ENCODE results near the gene NAT14. TPM values are rescaled to one million over a fixed set of nuclear protein-coding genes. Genes with fewer than 3 reads are reported as not detected.
"Not testable (repeated sequence)": the region's sequence is repeated elsewhere in the genome, so short reads cannot be mapped to it uniquely, and the experiment has no call there.

Gene NAT14
- total RNA-seq, 4 donors from 2014 or later: 2.5 to 5.3 (median 4.1) TPM

DNA sequence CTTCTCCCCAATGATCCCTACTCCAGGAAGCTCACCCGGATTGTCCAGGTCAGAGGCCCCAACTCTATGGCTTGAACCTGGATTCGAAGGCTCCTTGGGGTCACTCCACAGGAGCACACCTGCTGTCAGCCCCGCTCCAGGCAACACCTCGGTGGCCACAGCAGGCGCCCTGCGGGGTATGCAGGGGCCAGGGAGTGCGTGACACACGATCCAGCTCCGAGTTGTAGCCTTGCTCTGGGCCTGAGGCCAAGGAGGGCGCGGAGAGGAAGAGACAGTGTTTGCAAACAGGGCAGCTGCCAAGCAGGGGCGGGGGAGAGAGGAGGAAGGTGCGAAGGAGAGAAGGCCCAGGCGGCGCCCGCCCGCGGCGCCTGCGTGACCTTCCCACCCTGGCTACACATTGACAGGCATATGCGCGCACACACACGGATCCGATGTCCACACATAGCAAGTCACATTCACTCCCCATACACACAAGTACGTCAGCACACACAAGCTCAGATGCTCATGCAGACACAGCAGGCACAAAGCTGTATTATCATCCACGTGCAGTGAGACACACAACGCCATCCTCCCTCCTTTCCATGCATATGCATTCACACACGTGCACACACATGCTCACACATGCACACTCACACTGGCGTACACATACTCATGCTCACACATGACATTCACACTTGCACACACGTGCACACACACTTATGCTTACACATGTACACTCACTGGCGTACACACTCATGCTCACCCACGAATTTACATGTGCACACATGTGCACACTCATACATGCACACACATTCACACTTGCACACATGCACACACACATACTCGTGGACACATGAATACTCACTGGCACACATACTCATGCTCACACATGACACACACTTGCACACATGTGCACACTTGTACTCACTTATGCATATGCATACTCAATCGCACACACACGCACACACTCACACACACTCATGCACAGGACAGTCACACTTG is 41.5 kb downstream of the NAT14 start:
- no peak for DNase-seq (ENCODE audit: low spot score in 2 of 2)
- 22 to 31% methylated on average over 35 of the region's 35 CpGs for WGBS, 2 donors

DNA sequence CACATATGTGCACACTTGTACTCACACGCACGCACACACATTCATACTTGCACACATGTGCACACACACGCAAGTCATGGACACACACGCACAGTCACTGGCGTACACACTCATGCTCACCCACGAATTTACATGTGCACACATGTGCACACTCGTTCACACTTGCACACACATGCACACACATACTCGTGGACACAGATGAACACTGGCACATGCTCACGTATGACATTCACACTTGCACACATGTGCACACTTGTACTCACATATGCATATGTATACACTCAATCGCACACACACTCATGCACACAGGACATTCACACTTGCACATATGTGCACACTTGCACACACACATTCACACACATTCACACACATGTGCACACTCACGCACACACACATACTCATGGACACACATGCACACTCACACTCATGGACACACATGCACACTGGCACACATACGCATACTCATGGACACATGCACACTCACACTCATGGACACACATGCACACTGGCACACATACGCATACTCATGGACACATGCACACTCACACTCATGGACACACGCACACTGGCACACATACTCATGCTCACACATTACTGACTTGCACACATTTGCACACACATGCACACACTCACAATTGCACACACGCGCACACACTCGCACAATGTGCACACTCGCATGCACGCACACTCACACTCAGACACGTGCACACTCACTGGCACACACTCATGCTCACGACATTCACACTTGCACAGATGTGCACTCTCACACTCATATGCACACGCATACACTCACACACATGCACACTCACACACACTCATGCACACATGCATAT is 42.4 kb downstream of the NAT14 start:
- TF ChIP-seq POLR2A (IDR thresholded peaks at IDR 0.05): no peak
- TF ChIP-seq, protein P1, sequence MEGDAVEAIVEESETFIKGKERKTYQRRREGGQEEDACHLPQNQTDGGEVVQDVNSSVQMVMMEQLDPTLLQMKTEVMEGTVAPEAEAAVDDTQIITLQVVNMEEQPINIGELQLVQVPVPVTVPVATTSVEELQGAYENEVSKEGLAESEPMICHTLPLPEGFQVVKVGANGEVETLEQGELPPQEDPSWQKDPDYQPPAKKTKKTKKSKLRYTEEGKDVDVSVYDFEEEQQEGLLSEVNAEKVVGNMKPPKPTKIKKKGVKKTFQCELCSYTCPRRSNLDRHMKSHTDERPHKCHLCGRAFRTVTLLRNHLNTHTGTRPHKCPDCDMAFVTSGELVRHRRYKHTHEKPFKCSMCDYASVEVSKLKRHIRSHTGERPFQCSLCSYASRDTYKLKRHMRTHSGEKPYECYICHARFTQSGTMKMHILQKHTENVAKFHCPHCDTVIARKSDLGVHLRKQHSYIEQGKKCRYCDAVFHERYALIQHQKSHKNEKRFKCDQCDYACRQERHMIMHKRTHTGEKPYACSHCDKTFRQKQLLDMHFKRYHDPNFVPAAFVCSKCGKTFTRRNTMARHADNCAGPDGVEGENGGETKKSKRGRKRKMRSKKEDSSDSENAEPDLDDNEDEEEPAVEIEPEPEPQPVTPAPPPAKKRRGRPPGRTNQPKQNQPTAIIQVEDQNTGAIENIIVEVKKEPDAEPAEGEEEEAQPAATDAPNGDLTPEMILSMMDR (IDR thresholded peaks at IDR 0.05): no peak
- intact Hi-C loops (cut with DNase I; ENCODE audit: low total_unique reads): no loop called here
- 79 to 80% methylated on average over 22 of the region's 22 CpGs for WGBS, 2 donors
- H3K4me3 ChIP-seq (ENCODE audit: low read depth, poor library complexity, severe bottlenecking): no peak overlapping the region
- no peak for DNase-seq (ENCODE audit: low spot score in 2 of 2)

More for the DNA sequence above, 41.5 kb downstream of the NAT14 start:
- intact Hi-C loops (cut with DNase I; ENCODE audit: low total_unique reads): no loop called here
- no peak overlapping the region for H3K4me3 ChIP-seq (ENCODE audit: low read depth, poor library complexity, severe bottlenecking)
- TF ChIP-seq POLR2A (IDR thresholded peaks at IDR 0.05): no peak
- TF ChIP-seq, protein P1 (IDR thresholded peaks at IDR 0.05): no peak

DNA sequence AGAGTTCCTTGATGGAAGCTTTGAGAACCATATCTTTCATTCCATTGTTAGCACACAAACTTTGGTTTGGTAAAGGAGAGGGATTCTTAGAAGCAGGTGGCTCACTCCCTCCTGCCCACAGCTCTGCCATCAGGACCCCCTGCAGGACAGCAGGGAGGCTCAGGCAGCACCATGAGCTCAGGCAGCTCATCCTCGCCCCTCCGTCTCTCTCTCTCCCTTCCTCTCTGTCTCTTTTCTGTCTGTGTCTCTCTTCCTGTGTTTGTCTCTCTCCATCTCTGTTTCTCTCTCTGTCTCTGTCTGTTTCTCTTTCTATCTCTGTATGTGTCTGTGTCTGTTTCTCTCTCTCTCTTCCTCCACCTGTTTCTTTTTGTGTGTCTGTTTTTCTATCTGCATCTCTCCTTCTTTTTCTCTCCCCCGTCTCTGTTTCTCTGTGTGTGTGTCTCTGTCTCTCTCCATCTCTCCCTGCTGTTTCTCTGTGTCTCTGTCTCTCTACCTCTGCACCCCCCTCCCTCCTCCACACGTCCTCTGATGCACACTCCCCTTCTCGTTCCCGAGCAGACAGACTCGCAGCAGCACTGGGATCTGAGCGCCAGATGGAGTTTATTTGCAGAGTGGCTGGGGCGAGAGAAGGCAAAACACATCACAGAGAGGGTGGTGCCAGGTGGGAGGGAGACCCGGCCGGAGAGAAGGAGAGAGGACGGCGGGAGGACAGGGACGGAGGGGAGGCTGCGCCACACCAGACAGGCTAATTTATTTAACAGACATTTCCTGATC is 43.2 kb downstream of the NAT14 start:
- 21 to 31% methylated on average over 15 of the region's 15 CpGs for WGBS, 2 donors
- TF ChIP-seq, protein P1 (IDR thresholded peaks at IDR 0.05): no peak
- no peak for TF ChIP-seq POLR2A (IDR thresholded peaks at IDR 0.05)
- H3K4me3 ChIP-seq (ENCODE audit: low read depth, poor library complexity, severe bottlenecking): no peak overlapping the region
- DNase-seq (ENCODE audit: low spot score in 2 of 2): no peak
- intact Hi-C loops (cut with DNase I; ENCODE audit: low total_unique reads): no loop called here

DNA sequence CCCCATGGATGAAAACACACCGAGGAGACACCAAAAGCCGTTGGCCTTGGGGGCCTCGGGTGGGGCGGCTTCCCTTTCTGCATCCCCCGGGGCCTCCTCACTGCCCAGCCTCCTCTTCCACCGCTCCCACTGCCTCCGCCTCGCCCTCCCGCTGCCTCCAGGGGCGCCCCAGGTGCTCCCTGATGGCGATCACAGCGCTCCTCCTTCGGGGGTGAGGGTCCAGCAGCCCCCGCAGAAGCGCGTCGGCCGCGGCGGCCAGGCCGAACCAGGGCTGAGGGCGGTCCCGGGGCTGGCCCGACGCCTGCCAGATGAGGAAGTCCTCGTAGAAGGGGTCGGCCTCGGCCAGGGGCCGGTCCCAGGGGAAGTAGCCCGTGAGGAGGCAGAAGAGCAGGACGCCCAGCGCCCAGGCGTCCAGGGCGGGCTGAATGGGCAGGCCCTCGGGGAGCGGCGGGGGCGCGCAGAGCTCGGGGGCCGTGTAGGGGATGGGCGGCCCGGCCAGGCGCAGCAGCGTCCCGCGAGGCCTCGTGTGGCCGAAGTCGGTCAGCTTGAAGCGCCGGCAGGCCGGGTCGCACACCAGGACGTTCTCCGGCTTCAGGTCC is 44.7 kb downstream of the NAT14 start:
- TF ChIP-seq POLR2A (IDR thresholded peaks at IDR 0.05): no peak
- TF ChIP-seq, protein P1 (IDR thresholded peaks at IDR 0.05): no peak
- WGBS, 2 donors: 83 to 92% methylated on average over 28 to 50 of the region's 56 CpGs
- H3K4me3 ChIP-seq (ENCODE audit: low read depth, poor library complexity, severe bottlenecking): no peak overlapping the region
- no peak for DNase-seq (ENCODE audit: low spot score in 2 of 2)
- intact Hi-C loops (cut with DNase I; ENCODE audit: low total_unique reads): no loop called here

DNA sequence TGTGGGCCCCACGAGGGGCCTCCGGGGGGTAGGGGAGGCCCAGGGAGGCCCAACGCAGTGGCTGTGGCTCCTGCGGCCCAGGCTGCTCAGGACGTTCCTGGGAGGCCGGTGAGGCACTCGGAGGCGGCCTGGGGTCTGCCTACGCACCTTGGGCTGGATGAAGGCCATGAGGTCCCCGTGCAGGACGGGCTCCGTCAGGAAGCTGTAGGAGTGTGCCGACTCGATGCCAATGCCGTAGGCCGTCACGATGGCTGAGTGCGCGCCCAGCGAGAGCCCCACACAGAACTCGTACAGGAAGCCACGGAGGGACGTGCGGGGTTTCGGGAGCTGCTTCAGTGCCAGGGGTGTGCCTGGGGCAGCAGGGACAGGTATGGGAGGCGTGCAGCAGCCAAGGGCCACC is 46.0 kb downstream of the NAT14 start:
- no peak for TF ChIP-seq POLR2A (IDR thresholded peaks at IDR 0.05)
- TF ChIP-seq, protein P1 (IDR thresholded peaks at IDR 0.05): no peak
- 74 to 83% methylated on average over 22 to 25 of the region's 26 CpGs for WGBS, 2 donors
- H3K4me3 ChIP-seq (ENCODE audit: low read depth, poor library complexity, severe bottlenecking): no peak overlapping the region
- intact Hi-C loops (cut with DNase I; ENCODE audit: low total_unique reads): no loop called here
- DNase-seq (ENCODE audit: low spot score in 2 of 2): no peak

DNA sequence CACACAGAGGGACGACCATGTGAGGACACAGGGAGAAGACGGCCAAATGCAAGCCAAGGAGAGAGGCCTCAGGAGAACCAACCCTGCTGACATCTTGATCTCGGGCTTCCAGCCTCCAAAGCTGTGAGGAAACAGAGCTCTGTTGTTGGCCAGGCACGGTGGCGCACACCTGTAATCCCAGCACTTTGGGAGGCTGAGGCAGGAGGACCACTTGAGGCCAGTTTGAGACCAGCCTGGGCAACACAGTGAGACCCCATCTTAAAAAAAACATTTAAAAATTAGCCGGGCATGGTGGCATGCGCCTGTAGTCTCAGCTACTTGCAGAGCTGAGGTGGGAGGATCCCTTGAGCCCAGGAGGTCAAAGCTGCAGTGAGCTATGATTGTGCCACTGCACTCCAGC is 49.3 kb downstream of the NAT14 start:
- DNase-seq (ENCODE audit: low spot score in 2 of 2); H3K4me3 ChIP-seq (ENCODE audit: low read depth, poor library complexity, severe bottlenecking); intact Hi-C loops (cut with DNase I; ENCODE audit: low total_unique reads): not testable (repeated sequence)
- 94% methylated on average over 7 of the region's 7 CpGs for WGBS, 2 donors

All from lower leg skin (tissue), 4 donors.